ENCODE data around the gene ERBB4. TPM values are rescaled to one million over a fixed set of nuclear protein-coding genes. Genes with fewer than 3 reads are reported as not detected.

The ERBB4 gene
- total RNA-seq, 1 donor from 2014 or later = 25.3 TPM

DNA sequence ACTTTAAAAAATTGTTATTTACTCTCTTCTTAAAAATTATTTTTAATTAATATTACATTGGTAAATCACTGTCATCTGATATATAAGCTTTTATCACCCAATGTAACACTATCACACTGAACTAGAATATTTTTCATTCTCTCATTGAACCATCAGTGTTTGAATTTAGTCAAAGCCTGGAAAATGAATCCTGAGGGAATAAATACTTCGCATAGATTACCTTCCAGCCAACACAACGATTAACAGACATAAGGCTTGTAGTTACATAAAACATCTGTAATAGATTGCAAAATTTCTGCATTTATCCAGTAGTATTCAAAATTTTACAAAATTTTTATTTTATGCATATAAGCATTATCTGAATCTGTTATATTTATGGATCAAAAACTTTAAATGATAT is 314.9 kb downstream of the ERBB4 start:
- intact Hi-C loops (cut with DNase I) = no loop called here
- DNase-seq (no peak), ATAC-seq (no peak)
- no peaks in the 10 kb centered on the region for H3K9me3 ChIP-seq
- H3K36me3 ChIP-seq = no peaks in the 10 kb centered on the region
- TF ChIP-seq, protein P1, sequence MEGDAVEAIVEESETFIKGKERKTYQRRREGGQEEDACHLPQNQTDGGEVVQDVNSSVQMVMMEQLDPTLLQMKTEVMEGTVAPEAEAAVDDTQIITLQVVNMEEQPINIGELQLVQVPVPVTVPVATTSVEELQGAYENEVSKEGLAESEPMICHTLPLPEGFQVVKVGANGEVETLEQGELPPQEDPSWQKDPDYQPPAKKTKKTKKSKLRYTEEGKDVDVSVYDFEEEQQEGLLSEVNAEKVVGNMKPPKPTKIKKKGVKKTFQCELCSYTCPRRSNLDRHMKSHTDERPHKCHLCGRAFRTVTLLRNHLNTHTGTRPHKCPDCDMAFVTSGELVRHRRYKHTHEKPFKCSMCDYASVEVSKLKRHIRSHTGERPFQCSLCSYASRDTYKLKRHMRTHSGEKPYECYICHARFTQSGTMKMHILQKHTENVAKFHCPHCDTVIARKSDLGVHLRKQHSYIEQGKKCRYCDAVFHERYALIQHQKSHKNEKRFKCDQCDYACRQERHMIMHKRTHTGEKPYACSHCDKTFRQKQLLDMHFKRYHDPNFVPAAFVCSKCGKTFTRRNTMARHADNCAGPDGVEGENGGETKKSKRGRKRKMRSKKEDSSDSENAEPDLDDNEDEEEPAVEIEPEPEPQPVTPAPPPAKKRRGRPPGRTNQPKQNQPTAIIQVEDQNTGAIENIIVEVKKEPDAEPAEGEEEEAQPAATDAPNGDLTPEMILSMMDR (IDR thresholded peaks at IDR 0.05) = no peak
- H3K4me1 ChIP-seq = no peaks in the 10 kb centered on the region
- H3K27me3 ChIP-seq (ENCODE audit: low read depth) = no peaks in the 10 kb centered on the region
- H3K4me3 ChIP-seq = no peak overlapping the region
- no peak overlapping the region for H3K27ac ChIP-seq

- ATAC-seq (no peak), DNase-seq (no peak)
- Histone ChIP-seq H3K36me3 (no peaks in the 10 kb centered on the region), H3K27me3 (ENCODE audit: low read depth) (no peaks in the 10 kb centered on the region), H3K4me1 (no peaks in the 10 kb centered on the region), H3K4me3 (no peak overlapping the region), H3K9me3 (no peaks in the 10 kb centered on the region), H3K27ac (no peak overlapping the region)
- TF ChIP-seq, protein P1 (IDR thresholded peaks at IDR 0.05) = no peak
- intact Hi-C loops (cut with DNase I) = no loop called here
Measured at GRCh38 chr2:212213191-212213590, 325.4 kb downstream of the ERBB4 start.

GRCh38 chr2:212208467-212208866 is 330.1 kb downstream of the ERBB4 start:
- no peak overlapping the region for H3K4me3 ChIP-seq
- intact Hi-C loops (cut with DNase I) = no loop called here
- no peaks in the 10 kb centered on the region for H3K36me3 ChIP-seq
- TF ChIP-seq, protein P1 (IDR thresholded peaks at IDR 0.05) = no peak
- H3K9me3 ChIP-seq = no peaks in the 10 kb centered on the region
- H3K4me1 ChIP-seq = no peaks in the 10 kb centered on the region
- no peak for ATAC-seq
- no peaks in the 10 kb centered on the region for H3K27me3 ChIP-seq (ENCODE audit: low read depth)
- DNase-seq = no peak
- H3K27ac ChIP-seq = no peak overlapping the region

- DNase-seq = no peak
- Histone ChIP-seq H3K27ac (no peak overlapping the region), H3K36me3 (no peaks in the 10 kb centered on the region), H3K9me3 (no peaks in the 10 kb centered on the region), H3K27me3 (ENCODE audit: low read depth) (no peaks in the 10 kb centered on the region), H3K4me1 (no peaks in the 10 kb centered on the region), H3K4me3 (no peak overlapping the region)
- ATAC-seq = no peak
- intact Hi-C loops (cut with DNase I) = no loop called here
- TF ChIP-seq, protein P1 (IDR thresholded peaks at IDR 0.05) = no peak
Measured at GRCh38 chr2:212197776-212198175, 340.8 kb downstream of the ERBB4 start.

DNA sequence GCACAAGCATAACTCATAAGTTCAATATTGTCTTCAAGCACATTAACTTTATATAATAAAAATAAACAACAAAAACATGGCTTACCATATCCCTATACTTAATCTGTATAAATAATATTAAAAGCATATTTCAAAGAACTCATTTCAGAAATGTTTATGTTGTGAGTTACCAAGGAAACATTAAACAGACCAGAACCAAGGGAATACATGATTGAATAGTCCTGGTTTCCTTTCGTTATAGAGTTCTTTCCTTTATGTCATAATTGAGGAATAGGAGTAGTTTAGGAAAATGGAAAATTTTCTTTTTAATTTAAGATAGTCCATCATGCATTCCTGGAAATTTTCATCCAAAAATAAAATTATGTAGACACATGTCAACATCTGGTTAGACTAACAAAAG is 343.0 kb downstream of the ERBB4 start:
- no peak overlapping the region for H3K27ac ChIP-seq
- TF ChIP-seq, protein P1 (IDR thresholded peaks at IDR 0.05) = no peak
- no peaks in the 10 kb centered on the region for H3K36me3 ChIP-seq
- DNase-seq (no peak), ATAC-seq (no peak)
- intact Hi-C loops (cut with DNase I) = no loop called here
- H3K4me3 ChIP-seq = no peak overlapping the region
- H3K4me1 ChIP-seq = no peaks in the 10 kb centered on the region
- no peaks in the 10 kb centered on the region for H3K9me3 ChIP-seq
- no peaks in the 10 kb centered on the region for H3K27me3 ChIP-seq (ENCODE audit: low read depth)

GRCh38 chr2:212194396-212194795 is 344.2 kb downstream of the ERBB4 start:
- Histone ChIP-seq H3K27me3 (ENCODE audit: low read depth) (no peaks in the 10 kb centered on the region), H3K4me3 (no peak overlapping the region), H3K4me1 (no peaks in the 10 kb centered on the region), H3K9me3 (no peaks in the 10 kb centered on the region), H3K27ac (no peak overlapping the region), H3K36me3 (no peaks in the 10 kb centered on the region)
- intact Hi-C loops (cut with DNase I) = no loop called here
- DNase-seq (no peak), ATAC-seq (no peak)
- TF ChIP-seq, protein P1 (IDR thresholded peaks at IDR 0.05) = no peak
